Left ventricle myocardium inferior (tissue), 1 donor: ENCODE data around the gene LRRC3C. TPM values are rescaled to one million over a fixed set of nuclear protein-coding genes. Genes with fewer than 3 reads are reported as not detected.

ENCODE experiments used
- DNase-seq: peaks from one replicate; pipeline ENCODE4 v3.0.0-alpha.2; 2020
- H3K27ac ChIP-seq: fragments of 200-600 bp; replicated peaks from 2 replicates; pipeline ENCODE4 v1.8.0; 2021
- H3K27me3 ChIP-seq: fragments of 200-600 bp; 2 replicates; pipeline ENCODE4 v1.8.0; 2021; ENCODE audit warnings: low read depth
- H3K36me3 ChIP-seq: fragments of 200-600 bp; 2 replicates; pipeline ENCODE4 v1.8.0; 2021
- H3K4me1 ChIP-seq: fragments of 200-600 bp; 2 replicates; pipeline ENCODE4 v1.8.0; 2021
- H3K4me3 ChIP-seq: fragments of 200-600 bp; 2 replicates; pipeline ENCODE4 v1.8.0; 2021; ENCODE audit warnings: mild to moderate bottlenecking, moderate library complexity
- H3K9me3 ChIP-seq: fragments of 200-600 bp; replicated peaks from 2 replicates; pipeline ENCODE4 v1.8.0; 2021
- intact Hi-C: fragments of 100-400 bp; cut with micrococcal nuclease; formaldehyde crosslinking; loops from one replicate; pipeline ENCODE4 v1.11.0; 2022
- total RNA-seq: library from RNA; stranded (reverse); fragmentation: NEBNext Ultra II Directional; extraction: Animal tissue kit (Norgen Biotek cat#: 25700); gene quantifications from one replicate; pipeline ENCODE4 v1.2.1, GENCODE V29; 2021
- TF ChIP-seq, protein P1 (sequence below): fragments of 200-600 bp; IDR thresholded peaks from 2 replicates; pipeline ENCODE4 v1.8.0; 2021; ENCODE audit warnings: antibody characterized with exemption, mild to moderate bottlenecking, borderline replicate concordance
- donor health status: DM: no; HTN: yes; CAD: no; lungs with severe emphysema.

The LRRC3C gene
- total RNA-seq, 1 donor from 2014 or later: not detected

DNA sequence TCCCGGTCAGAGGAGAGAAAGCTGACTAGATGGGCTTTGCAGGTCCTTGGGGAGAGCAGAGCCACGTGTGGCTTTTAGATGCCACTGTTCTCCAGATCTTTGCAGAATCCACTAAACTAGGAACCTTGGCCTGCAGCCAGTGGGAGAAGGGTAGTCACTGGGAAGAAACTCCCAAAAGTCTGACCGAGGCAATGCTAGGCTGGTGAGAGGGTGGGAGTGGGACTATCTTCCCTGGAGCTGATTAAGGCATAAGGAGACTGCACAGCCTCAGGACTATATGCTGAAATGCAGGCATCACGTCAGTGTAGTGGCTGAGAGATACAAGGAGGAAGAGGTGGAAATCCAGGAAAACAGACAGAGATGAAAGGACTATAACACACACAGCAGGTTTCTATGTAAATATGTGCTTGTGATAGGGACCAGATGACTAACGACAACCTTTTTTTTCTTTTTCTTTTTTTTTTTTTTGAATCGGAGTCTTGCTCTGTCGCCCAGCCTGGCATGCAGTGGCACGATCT, 33.1 kb downstream of the LRRC3C start:
- TF ChIP-seq, protein P1, sequence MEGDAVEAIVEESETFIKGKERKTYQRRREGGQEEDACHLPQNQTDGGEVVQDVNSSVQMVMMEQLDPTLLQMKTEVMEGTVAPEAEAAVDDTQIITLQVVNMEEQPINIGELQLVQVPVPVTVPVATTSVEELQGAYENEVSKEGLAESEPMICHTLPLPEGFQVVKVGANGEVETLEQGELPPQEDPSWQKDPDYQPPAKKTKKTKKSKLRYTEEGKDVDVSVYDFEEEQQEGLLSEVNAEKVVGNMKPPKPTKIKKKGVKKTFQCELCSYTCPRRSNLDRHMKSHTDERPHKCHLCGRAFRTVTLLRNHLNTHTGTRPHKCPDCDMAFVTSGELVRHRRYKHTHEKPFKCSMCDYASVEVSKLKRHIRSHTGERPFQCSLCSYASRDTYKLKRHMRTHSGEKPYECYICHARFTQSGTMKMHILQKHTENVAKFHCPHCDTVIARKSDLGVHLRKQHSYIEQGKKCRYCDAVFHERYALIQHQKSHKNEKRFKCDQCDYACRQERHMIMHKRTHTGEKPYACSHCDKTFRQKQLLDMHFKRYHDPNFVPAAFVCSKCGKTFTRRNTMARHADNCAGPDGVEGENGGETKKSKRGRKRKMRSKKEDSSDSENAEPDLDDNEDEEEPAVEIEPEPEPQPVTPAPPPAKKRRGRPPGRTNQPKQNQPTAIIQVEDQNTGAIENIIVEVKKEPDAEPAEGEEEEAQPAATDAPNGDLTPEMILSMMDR: no peak
- H3K27ac ChIP-seq: no peak overlapping the region
- no peak overlapping the region for H3K4me3 ChIP-seq
- no peak for DNase-seq
- no peaks in the 10 kb centered on the region for H3K36me3 ChIP-seq
- H3K9me3 ChIP-seq: no peaks in the 10 kb centered on the region
- intact Hi-C loops: no loop called here
- H3K4me1 ChIP-seq: peaks cover 3% of the 10 kb centered on the region
- peaks cover 40% of the 10 kb centered on the region for H3K27me3 ChIP-seq

DNA sequence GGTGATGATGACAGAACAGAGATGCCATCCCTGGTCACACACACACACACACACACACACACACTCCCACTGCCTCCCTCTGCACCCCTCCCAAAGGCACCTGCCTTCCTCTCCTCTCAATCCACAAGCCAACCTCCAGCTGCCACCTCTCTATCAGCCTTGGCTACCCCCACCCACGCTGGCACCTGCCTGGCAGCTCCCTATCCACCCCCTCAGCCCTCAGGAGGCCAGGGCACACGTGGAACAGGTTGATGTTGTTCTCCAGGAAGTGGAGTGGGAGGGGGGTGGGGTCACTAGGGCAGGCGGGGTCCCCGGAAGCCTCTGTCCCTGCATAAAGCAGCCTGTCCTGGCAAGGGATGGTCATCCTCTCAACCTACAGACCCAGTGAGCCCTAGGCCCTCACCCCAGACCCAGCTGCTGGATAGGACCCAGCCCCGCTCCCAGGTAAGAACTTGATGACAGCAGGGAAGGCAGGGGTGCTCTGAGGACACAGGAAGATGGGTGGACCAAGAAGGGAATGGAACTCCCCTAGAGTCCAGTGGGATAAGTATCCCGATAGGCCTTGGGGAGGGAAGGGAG, 35.2 kb downstream of the LRRC3C start, which contains the start of gene GSDMA:
Gene GSDMA, plus strand, starts transcription at position 363 of the 579 bp plus-strand sequence. CDS start 2,684 bp downstream, outside the sequence.
- H3K4me3 ChIP-seq: no peak within 1 kb of the TSS
- H3K36me3 ChIP-seq: no peaks in the 10 kb centered on the region
- DNase-seq: no peak
- no peak within 1 kb of the TSS for H3K27ac ChIP-seq
- peaks cover 40% of the 10 kb centered on the region for H3K27me3 ChIP-seq
- intact Hi-C loops: no loop called here
- H3K9me3 ChIP-seq: no peaks in the 10 kb centered on the region
- TF ChIP-seq, protein P1: no peak
- peaks cover 3% of the 10 kb centered on the region for H3K4me1 ChIP-seq

DNA sequence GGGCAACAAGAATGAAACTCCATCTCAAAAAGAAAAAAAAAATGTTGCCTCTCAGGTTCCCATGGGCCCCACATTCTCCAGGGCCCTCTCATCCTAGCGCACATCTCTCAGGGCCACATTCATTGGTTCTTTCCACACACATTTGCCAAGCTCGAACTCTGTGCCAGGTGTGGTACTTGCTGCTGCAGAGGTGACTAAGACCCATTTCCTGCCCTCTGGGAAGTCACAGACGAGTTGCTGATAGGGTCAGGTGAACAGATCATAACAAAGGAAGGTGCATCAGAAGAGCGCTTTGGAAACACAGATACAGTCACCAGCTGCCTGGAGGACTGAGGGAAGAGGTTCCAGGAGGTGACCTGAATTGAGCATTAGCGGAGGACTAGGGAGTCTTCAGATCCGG, 36.3 kb downstream of the LRRC3C start:
- H3K27me3 ChIP-seq: peaks cover 46% of the 10 kb centered on the region
- DNase-seq: no peak
- intact Hi-C loops: no loop called here
- no peaks in the 10 kb centered on the region for H3K36me3 ChIP-seq
- no peak overlapping the region for H3K4me3 ChIP-seq
- peaks cover 3% of the 10 kb centered on the region for H3K4me1 ChIP-seq
- no peaks in the 10 kb centered on the region for H3K9me3 ChIP-seq
- H3K27ac ChIP-seq: no peak overlapping the region
- TF ChIP-seq, protein P1: no peak

DNA sequence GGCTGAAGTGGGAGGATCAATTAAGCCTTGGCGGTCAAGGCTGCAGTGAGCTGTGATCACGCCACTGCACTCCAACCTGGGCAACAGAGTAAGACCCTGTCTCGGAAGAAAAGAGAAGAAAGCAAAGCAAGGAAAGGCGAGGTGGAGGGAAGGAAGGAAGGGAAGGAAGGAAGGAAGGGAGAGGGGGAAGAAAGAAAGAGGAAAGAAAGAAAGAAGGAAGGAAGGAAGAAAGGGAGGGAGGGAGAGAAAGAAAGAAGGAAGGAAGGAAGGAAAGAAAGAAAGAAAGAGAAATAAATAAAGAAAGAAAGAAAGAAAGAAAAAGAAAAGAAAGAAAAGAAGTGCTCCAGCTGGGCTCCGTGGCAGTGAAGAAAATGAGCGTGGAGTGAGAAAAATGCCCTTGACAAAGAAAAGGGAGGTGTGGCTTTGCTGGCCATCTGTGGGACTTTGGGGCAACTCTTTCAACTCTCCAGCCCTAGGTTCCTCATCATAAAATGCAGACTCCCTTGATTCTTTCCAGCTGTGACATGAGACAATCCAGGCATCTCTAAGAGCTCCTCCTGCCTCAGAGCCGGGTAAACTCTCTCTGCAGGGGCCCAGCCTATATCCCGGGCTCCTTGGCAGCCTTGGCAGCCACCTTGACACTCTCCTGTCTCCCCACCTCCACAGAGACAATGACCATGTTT, 37.6 kb downstream of the LRRC3C start:
- H3K4me3 ChIP-seq: no peak overlapping the region
- TF ChIP-seq, protein P1: no peak
- no peaks in the 10 kb centered on the region for H3K36me3 ChIP-seq
- H3K9me3 ChIP-seq: no peaks in the 10 kb centered on the region
- DNase-seq: no peak
- H3K4me1 ChIP-seq: no peaks in the 10 kb centered on the region
- H3K27me3 ChIP-seq: peaks cover 57% of the 10 kb centered on the region
- intact Hi-C loops: no loop called here
- H3K27ac ChIP-seq: no peak overlapping the region

DNA sequence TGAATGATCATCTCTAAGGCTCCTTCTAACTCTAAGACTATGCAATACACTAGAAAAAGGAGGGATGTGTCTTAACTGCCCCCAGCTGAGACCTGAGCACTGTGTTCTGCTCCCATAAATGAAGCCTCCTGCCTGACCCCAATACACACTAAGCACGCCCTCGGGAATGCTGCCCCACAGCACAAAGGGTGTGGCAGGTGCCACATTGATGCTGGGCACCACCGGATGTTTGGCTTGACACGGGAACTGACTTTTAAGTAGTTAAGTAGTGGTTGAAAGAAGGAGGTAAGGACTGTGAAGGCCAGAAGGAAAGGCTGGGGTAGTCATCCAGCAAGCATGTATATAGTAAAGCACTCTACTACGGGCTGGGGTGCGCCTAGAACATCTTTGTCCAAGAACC, 39.2 kb downstream of the LRRC3C start:
- H3K4me1 ChIP-seq: no peaks in the 10 kb centered on the region
- peak overlapping the region; percentile 23 for H3K27ac ChIP-seq
- no peak overlapping the region for H3K4me3 ChIP-seq
- intact Hi-C loops: no loop called here
- no peaks in the 10 kb centered on the region for H3K9me3 ChIP-seq
- TF ChIP-seq, protein P1: no peak
- H3K36me3 ChIP-seq: no peaks in the 10 kb centered on the region
- H3K27me3 ChIP-seq: peaks cover 66% of the 10 kb centered on the region
- DNase-seq: no peak
